Measurements from ENCODE around the gene MB.

The MB gene

GRCh38 chr22:35620624-35621251 lies 3.6 kb upstream of the MB start:
- TF ChIP-seq FOXP2 (optimal IDR thresholded peaks at IDR 0.05; ENCODE audit: borderline replicate concordance, extremely low read depth, extremely low read length, insufficient read depth) (no peak), TAF1 (IDR thresholded peaks at IDR 0.05; ENCODE audit: borderline replicate concordance, insufficient read depth, low read length) (no peak)

- TF ChIP-seq FOXP2 (optimal IDR thresholded peaks at IDR 0.05; ENCODE audit: borderline replicate concordance, extremely low read depth, extremely low read length, insufficient read depth) (no peak), REST (IDR thresholded peaks at IDR 0.05; ENCODE audit: insufficient read depth in 1 of 2, low read depth in 2 of 2, low read length in 2 of 2) (no peak), SIN3A (IDR thresholded peaks at IDR 0.05; ENCODE audit: borderline replicate concordance, insufficient read depth, low read length) (no peak), POLR2AphosphoS5 (IDR thresholded peaks at IDR 0.05; ENCODE audit: low read depth, low read length) (no peak), TAF1 (IDR thresholded peaks at IDR 0.05; ENCODE audit: borderline replicate concordance, insufficient read depth, low read length) (no peak)
Observed at GRCh38 chr22:35619336-35620094, 2.4 kb upstream of the MB start.

DNA sequence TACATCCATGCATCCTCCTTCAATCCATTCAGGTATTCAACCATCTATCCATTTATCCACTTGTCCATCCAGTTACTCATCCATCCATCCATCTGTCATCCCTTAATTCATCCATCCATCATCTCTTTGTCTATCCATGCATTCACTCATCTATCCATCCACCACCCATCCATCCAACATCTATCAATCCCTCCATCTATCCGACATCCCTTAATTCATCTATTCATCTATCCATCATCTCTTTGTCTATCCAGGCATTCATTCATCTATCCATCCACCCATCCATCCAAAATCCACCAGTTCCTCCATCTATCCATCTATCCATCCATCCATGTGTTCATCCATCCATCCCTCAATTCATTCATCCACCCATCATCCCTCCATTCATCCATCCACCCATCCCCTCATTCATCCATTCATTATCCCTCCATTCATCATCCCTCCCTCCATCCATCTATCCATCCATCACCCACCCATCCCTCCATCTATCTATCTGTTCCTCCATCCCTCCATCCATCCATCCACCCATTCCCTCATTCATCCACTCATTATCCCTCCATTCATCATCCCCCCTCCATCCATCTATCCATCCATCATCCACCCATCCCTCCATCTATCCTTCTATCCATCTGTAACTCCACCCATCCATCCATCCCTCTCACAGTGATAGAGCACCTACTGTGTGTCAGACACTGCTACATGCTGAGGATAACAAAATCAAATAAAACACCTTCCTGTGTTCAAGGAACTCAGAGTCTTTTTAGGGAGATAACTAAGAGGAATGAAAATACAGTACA lies 1.5 kb upstream of the MB start:
- TF ChIP-seq REST (IDR thresholded peaks at IDR 0.05; ENCODE audit: insufficient read depth in 1 of 2, low read depth in 2 of 2, low read length in 2 of 2) (no peak), FOXP2 (optimal IDR thresholded peaks at IDR 0.05; ENCODE audit: borderline replicate concordance, extremely low read depth, extremely low read length, insufficient read depth) (no peak), POLR2AphosphoS5 (IDR thresholded peaks at IDR 0.05; ENCODE audit: low read depth, low read length) (no peak), SIN3A (IDR thresholded peaks at IDR 0.05; ENCODE audit: borderline replicate concordance, insufficient read depth, low read length) (no peak), TAF1 (IDR thresholded peaks at IDR 0.05; ENCODE audit: borderline replicate concordance, insufficient read depth, low read length) (no peak)

DNA sequence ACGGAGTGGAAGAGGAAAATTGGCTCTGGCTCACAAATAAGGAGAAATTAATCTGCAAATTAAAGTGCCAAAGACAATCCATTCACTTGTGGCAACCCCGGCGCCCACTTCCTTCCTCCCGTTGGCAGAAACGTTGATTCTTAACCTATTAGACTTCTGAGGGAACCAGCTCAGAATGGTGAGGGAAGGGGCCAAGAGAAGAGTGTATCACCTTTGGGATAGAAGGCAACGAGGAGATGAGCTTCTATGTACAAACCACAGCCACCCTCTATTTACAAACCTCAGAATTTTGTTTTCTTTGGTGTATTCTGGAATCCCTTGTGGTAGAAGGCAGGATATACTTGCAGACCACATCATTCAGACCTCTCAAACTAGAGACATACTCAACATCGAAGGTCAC lies 1.1 kb downstream of the MB start:
- TF ChIP-seq SIN3A (IDR thresholded peaks at IDR 0.05; ENCODE audit: borderline replicate concordance, insufficient read depth, low read length), result no peak
- no peak for TF ChIP-seq TAF1 (IDR thresholded peaks at IDR 0.05; ENCODE audit: borderline replicate concordance, insufficient read depth, low read length)
- no peak for TF ChIP-seq POLR2AphosphoS5 (IDR thresholded peaks at IDR 0.05; ENCODE audit: low read depth, low read length)
- TF ChIP-seq FOXP2 (optimal IDR thresholded peaks at IDR 0.05; ENCODE audit: borderline replicate concordance, extremely low read depth, extremely low read length, insufficient read depth), result no peak
- no peak for TF ChIP-seq REST (IDR thresholded peaks at IDR 0.05; ENCODE audit: insufficient read depth in 1 of 2, low read depth in 2 of 2, low read length in 2 of 2)

- no peak for TF ChIP-seq POLR2AphosphoS5 (IDR thresholded peaks at IDR 0.05; ENCODE audit: low read depth, low read length)
- TF ChIP-seq TAF1 (IDR thresholded peaks at IDR 0.05; ENCODE audit: borderline replicate concordance, insufficient read depth, low read length), result no peak
- TF ChIP-seq SIN3A (IDR thresholded peaks at IDR 0.05; ENCODE audit: borderline replicate concordance, insufficient read depth, low read length), result no peak
- TF ChIP-seq FOXP2 (optimal IDR thresholded peaks at IDR 0.05; ENCODE audit: borderline replicate concordance, extremely low read depth, extremely low read length, insufficient read depth), result no peak
- TF ChIP-seq REST (IDR thresholded peaks at IDR 0.05; ENCODE audit: insufficient read depth in 1 of 2, low read depth in 2 of 2, low read length in 2 of 2), result no peak
Observed at GRCh38 chr22:35615156-35615555, 2.0 kb downstream of the MB start.
